CD1c-positive myeloid dendritic cell (primary cell): Measurements from ENCODE around the gene DENND11.
A peak's percentile ranks its signal among the peaks of the same experiment; 100 is the strongest.

ENCODE experiments used
- DNase-seq: peaks from one replicate; pipeline ENCODE4 v3.0.0-alpha.2; 2016; ENCODE audit errors: extremely low spot score

DENND11 gene

DNA sequence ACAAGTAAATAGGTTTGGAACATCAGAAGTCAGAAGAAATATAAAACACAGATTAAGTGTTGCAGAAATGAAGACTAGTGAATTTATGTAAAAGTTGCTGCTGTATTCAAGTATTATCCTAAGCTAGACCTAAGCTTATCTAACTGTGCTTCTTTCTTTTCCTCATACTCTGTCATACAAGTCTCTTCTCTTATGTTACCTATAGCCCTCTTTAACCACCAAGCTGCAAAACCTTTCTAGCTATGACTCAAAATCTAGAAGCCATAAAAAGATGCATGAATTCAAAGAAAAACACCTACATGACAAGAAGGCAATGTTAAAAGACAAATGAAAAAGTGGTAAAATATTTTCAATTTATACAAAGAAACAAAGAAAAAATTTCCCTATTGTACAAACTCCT, 23.0 kb downstream of the DENND11 start:
- DNase-seq, result no peak

DNA sequence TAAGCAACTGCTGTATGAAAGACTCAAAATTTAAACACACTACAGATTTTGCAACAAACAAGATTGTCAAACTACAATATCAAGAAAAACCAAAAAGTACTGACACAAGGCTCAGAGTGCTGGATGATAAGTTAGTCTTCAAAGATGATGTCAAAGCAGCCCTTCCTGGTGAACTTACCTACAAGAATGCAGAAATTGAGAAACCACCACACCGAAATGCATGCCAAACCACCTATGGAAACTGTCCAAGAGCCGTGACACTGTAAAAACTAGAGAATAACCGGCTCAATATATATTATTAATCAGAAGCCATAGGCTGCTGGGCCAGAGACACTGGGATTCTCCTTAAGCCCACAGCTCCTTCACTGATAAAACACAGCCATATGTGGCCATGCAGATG, 25.3 kb downstream of the DENND11 start:
- no peak for DNase-seq

DNA sequence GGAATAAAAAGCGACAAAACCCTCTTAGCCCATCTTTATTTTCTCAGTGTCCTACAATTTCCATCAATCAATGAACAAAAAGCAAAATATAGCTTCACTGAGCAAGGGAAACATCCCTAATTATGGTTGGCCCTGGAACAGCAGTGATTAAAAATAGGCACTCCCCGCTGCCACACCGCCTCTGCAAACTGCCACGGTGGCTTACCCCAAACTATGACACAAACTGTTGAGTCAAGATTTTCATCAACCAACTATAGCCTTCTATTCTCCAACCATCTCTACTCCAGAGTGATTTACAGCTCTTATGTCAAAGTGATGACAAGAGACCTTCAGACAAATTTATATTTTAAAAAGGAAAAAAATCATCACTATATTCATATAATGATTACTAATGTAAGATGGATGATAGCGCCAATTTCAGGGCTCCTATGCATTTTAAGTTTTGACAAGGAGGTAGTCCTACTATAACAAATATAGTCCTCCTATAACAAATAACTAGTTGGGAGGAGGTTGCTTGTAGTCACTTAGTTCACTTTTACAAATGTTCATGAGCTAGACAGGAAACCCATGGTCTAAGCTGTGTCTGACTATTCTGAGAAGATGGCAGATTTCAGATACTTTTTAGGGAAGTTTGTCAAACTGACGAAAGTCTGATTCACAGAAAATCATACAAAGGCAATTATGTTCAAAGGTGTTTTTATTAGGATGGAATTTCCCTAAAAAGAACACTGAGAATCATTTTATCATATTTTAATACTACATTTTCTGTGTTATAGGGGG, 26.3 kb downstream of the DENND11 start:
- DNase-seq, result peak; percentile 57

DNA sequence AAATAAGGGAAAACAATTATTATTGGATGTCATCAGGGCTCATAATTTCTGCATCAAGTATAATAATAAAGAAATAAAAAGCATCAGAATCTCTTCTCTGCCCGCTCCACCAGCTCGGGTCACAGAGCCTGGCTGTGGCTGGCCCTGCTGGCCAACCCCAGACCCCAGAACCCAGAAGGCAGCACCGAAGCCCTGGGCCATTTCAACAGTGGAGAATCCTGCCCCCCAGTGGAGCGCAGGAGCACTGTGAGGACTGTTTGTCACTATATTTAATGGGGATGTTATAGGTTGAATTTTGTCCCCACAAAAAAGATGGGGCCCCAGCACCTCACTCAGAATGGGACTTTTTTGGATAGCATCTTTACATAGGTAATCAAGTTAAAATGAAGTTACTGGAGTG, 27.3 kb downstream of the DENND11 start:
- no peak for DNase-seq

DNA sequence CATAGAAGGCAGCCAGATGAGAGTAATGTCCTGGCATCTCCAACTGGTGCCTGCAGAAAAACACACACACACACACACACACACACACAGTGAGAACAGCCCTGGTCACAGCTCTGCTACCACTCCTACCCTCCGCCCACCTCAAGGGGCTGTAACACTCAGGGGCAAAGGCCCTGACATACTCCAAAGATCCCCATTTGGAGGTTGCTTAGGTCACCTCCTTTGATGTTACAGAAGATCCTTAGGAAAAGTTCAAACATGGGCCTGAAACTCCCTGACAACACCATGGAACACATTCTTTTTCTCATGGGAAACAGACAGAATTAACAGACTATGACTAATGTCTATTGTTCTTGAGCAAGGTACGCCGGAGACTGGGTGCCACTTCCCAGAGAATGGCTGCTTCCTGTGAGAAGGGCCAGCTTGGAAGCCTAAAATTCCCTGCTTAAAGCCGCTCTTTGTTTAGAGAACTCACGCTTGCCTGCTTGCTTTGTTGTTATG, 27.7 kb downstream of the DENND11 start:
- peak; percentile 23 for DNase-seq

DNA sequence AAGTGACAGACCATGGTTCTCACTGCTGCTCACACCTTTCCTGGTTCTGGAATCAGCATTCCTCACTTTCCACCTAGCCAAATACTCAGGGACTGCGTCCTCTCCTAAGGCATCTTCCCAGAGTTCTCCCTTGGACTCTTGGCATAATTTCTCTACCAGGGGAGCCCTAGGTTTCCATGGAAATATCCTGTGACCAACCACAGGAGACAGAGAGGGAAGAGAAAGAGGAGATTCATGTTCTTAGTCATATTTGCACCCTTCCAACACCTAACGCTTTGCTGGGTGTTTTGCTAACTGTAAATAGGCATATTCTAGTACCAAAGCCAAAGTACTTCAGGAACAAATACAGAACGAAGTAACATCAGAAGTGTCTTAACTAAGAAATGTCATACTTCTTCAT, 28.6 kb downstream of the DENND11 start:
- no peak for DNase-seq

DNA sequence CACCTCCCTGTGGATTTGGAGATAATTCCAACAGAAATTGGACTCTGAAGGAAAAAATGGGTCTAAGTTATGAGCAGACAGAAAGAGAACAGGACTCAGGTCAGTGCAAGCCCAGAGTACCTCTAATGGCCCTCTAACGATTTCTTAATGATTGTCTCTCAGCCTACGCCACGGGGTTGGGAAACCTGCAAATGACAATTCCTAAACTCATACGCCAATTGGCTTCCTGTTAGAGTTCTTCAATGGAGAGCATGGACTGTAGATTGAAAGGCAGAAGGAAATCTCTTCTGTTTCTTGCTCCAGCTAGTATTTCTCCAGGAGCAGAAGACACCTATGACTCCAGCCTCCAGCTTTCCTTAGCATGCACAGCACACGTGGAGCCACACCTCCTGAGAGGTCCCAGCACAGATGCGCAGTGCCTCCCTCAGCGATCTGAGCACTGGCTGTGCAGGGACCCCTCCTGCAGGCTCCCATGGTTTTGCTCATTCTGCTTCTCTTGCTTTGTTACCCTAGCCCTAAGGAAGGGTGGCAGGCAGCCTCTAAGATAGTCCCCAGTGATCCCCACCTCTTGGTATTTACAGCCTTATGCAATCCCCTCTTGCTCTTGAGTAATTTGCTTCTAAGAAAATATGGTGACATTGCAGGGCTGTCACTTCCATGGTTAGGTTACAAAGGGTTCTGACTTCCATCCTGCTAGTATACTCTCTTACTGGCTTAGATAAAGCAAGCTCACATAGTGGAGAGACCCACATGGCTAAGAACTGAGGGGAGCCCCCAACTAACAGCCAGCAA, 30.1 kb downstream of the DENND11 start:
- peak; percentile 56 for DNase-seq

DNA sequence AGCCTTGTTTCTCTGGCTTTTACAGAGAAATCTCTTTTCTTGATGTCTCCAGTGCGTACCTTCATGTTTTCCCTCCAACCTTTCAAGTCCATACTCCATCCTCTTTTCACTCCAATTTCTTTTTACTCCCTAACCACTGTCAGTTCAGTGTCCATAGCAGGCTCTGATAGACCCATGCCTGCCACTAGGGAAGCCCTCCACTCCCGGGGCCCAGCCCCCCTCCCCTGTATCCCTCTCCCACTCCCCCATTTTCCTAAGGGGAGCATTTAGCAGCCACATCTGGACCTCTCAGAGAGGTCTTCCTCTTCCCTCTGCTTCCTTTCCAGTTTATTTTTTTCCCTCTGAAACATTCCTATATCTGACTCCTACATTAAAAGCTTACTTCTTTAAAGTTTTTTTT, 33.1 kb downstream of the DENND11 start:
- DNase-seq, result no peak

DNA sequence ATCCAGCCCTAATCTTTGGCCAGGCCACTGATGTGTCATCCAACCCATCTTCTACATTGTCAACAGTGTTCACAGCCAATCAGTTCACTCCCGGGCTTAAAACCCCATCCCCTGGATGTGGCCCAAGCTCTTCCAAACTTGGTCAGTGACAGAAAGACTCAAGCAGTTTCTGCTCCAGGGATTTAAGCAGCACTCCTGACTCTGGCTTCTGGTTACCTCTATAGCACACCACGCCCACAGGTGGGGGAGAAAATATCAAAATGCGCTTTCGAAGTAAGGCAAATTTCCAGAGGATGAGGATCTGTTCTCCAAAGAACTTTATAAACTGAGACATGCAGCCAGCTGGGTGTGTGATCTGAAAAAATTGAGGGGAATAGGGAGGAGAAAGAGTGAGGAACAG, 35.9 kb downstream of the DENND11 start:
- DNase-seq, result no peak

DNA sequence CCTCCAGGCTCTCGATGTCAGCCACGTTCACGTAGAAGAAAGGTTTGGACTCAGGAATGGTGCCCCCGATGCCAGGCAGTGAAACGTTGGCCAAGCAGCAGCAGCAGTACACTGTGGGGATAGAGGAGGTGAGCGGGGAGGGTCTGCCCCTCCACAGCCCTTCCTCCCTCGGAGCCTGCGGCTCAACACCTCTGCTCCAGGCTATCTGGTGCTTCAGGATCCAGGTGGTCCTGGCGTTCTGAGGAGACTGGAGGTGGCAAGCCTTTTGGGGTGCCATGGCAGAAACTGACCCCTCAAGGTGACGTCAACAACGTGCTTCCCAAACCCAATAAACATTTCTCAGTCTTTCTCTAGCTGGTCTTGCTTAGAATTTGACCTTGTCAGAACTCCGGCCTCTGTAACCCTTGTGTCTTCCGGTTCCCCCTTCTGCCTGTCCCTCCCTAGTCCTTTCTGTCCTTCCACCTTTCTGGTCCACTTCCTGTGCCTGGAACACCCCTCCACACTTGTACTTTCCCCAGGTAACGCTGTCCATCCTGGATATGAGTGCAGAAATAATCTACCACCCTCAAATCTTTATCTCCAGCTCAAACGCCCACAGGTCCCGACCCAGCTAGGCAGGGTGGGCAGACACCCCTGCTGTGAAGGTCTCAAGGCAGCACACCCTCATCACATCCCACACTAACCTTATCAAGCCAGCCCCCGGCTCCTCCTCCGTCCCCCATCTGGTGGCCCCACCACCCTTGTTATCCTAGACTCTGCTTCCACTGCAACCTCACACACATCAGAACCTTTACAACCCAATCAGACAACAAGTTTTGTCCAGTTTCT, 36.5 kb downstream of the DENND11 start:
- DNase-seq, result no peak

DNA sequence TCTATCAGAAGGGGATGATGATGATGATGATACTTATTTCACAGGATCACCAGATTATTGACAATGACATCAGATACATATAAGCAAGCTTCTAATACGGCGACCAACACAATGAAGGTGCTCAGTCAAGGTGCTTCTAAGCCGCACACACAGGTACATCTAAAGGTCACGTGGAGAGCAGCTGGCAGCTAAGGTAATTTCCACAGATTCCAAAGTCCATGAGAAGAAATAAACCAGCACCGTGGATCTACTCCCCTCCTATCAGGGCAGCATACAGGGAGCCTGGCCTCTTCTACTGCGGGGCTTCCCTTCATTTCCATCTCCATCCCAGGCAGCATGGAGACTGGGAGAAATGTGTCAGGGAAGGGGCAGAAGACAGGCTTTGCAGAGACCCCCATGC, 37.5 kb downstream of the DENND11 start:
- no peak for DNase-seq

DNA sequence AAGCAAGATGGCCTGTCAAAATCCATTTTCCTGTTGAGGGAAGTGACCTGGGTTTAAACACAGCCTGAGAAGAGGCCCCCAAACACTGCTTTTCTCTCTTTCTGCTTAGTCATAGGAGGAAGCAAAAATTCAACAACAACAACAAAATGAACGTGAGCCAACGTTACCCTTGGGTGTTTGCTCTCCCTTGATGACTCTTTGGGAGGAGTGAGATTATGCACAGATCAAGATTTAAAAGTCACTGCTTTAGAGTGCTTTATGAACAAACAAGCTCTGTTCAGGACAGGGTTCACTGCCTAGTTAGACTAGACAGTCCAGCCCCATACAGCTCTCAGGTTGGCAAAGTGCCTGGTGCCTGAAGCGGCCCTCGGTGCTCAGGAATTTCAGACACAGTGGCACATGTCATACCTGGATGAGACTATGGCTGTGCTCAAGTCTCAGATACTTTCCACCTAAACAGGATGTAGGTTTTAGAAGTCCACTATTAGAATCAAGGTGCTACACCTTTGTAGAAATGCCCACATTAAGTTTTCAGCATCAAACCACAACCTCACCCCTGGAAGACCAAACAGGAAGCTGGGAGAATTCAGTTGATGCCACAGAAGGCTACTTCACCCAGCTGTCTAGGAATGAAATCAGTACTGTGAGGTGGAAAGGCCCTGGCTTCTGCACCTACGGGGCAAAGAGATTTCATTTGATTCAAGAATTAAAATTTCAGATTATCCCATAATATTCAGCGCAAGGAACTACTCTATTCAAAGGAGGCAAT, 38.7 kb downstream of the DENND11 start:
- no peak for DNase-seq

DNA sequence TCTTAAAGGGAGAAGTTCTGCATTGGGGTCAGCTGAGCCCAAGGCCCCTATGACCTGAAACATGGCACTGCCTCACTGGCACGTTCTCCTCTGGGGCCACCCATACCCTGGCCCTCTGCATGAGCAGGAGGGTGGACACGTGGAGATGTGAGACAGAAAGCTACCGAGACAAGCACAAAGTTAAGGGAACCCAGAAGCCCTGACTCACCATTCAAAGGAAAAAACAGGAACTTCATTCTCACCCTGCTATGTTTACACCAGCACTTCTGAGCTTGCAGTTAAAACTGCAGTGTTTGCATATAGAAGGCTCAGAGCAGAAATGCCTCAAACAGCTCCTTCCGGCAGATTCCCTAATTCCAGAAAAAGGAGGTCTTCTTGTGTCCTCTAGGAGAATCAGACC, 41.7 kb downstream of the DENND11 start:
- peak; percentile 81 for DNase-seq

DNA sequence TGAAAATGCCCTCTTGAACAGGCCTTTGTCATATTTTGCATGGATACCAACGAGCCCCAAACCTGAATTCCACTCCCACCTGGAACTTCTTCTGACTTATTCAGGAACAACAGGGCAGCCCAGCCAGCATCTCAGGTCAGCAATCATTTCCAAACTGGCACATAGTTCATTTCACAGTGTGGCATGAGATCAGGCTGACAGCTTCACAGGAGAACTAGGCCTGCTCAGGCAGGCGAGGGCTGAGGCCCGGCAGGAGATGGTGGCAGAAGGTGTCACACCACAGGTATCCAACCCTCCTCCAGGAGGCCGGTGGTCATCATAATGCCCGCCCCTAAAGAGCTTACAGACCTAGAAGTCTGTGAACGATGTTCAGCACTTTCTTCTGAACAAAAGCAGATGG, 42.5 kb downstream of the DENND11 start:
- no peak for DNase-seq

DNA sequence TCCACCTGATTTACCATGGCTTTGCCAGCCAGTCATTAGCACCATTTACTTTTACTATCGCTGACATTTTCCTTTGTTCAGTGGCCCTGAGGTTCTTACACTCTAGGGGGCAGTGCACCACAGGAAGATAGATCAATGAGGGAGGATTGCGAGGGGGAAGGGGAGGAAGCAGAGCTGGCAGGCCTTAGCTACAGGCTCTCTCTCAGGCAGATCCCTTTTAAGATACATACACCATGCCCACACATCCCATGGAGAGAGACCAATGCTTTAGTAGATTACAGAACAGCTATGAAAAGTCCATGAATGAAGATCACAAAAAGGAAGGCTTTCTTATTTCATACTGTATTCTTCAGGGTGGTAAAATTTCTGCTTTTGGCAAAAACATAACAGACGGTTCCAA, 47.4 kb downstream of the DENND11 start:
- DNase-seq, result peak; percentile 74

DNA sequence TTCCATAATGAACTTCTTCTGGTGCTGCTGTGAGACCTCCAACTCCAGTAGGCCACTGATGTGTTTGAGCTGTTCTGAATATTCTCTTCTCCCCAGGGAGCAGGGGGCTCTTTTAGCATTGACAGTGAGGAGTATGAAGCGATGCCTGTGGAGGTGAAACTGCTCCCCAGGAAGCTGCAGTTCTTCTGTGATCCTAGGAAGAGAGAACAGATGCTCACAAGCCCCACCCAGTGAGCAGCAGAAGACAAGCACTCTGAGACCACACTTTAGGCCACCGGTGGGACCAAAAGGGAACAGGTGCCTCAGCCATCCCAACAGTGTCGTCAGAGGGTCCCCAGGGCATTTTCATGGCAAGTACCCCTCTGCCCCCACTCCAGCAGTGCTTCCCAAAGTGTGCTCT, 49.3 kb downstream of the DENND11 start:
- no peak for DNase-seq
